ENCODE measurements around the gene MZF1.

MZF1 gene

GRCh38 chr19:58558066-58558622 is 15.0 kb downstream of the MZF1 start, which contains the start of gene UBE2M (continued):
- TF ChIP-seq PATZ1 (tag by site-specific recombination; IDR thresholded peaks at IDR 0.05) (peak; percentile 56; the same call in 1 of the 2 replicates), SCRT1 (tag by site-specific recombination; IDR thresholded peaks at IDR 0.05; ENCODE audit: borderline replicate concordance) (no peak), ZNF394 (tag by site-specific recombination; IDR thresholded peaks at IDR 0.05; ENCODE audit: borderline replicate concordance) (no peak), GLI4 (tag by site-specific recombination; IDR thresholded peaks at IDR 0.05) (no peak), ZNF48 (tag by site-specific recombination; IDR thresholded peaks at IDR 0.05) (no peak), ZNF266 (tag by site-specific recombination; IDR thresholded peaks at IDR 0.05; ENCODE audit: low read depth) (no peak), ZNF521 (tag by site-specific recombination; IDR thresholded peaks at IDR 0.05) (no peak), BCL11A (tag by site-specific recombination; IDR thresholded peaks at IDR 0.05; ENCODE audit: low read depth) (peak; percentile 100), ZNF501 (tag by site-specific recombination; IDR thresholded peaks at IDR 0.05) (no peak), MYNN (tag by site-specific recombination; IDR thresholded peaks at IDR 0.05; ENCODE audit: borderline replicate concordance) (no peak), ZFP69B (tag by site-specific recombination; IDR thresholded peaks at IDR 0.05) (0 out of 2 replicates have a peak, but pooled peaks have one; percentile 16), ZXDB (tag by site-specific recombination; IDR thresholded peaks at IDR 0.05) (peak; percentile 32; the same call in 1 of the 2 replicates), ZNF16 (tag by site-specific recombination; IDR thresholded peaks at IDR 0.05; ENCODE audit: low read depth) (no peak), GFI1B (tag by site-specific recombination; IDR thresholded peaks at IDR 0.05) (peak; percentile 43; the same call in 1 of the 2 replicates), OVOL3 (tag by site-specific recombination; IDR thresholded peaks at IDR 0.05) (0 out of 2 replicates have a peak, but pooled peaks have one; percentile 21), ZNF768 (tag by site-specific recombination; IDR thresholded peaks at IDR 0.05) (no peak), REST (tag by site-specific recombination; IDR thresholded peaks at IDR 0.05) (peak; percentile 62), ZNF19 (tag by site-specific recombination; IDR thresholded peaks at IDR 0.05; ENCODE audit: low read depth) (no peak), ZNF548 (tag by site-specific recombination; IDR thresholded peaks at IDR 0.05) (no peak), ZSCAN16 (tag by site-specific recombination; IDR thresholded peaks at IDR 0.05) (peak; percentile 38; the same call in 1 of the 2 replicates), ZNF140 (tag by site-specific recombination; IDR thresholded peaks at IDR 0.05) (no peak), GLIS2 (tag by site-specific recombination; IDR thresholded peaks at IDR 0.05) (no peak), ZFP41 (tag by site-specific recombination; IDR thresholded peaks at IDR 0.05; ENCODE audit: borderline replicate concordance) (no peak), KLF16 (tag by site-specific recombination; IDR thresholded peaks at IDR 0.05) (no peak), ZBTB7A (tag by site-specific recombination; IDR thresholded peaks at IDR 0.05; ENCODE audit: low read depth) (peak; percentile 77; the same call in 1 of the 2 replicates), ZNF830 (tag by site-specific recombination; IDR thresholded peaks at IDR 0.05; ENCODE audit: low read depth) (no peak), ZNF138 (tag by site-specific recombination; IDR thresholded peaks at IDR 0.05; ENCODE audit: borderline replicate concordance) (0 out of 2 replicates have a peak, but pooled peaks have one; percentile 19), OSR2 (tag by site-specific recombination; IDR thresholded peaks at IDR 0.05) (no peak), ZNF596 (tag by site-specific recombination; IDR thresholded peaks at IDR 0.05) (no peak), ZBTB8A (tag by site-specific recombination; IDR thresholded peaks at IDR 0.05) (no peak), PRDM4 (tag by site-specific recombination; IDR thresholded peaks at IDR 0.05) (0 out of 2 replicates have a peak, but pooled peaks have one; percentile 24), ZBTB21 (tag by site-specific recombination; IDR thresholded peaks at IDR 0.05) (no peak), ZNF670 (tag by site-specific recombination; IDR thresholded peaks at IDR 0.05; ENCODE audit: low read depth) (no peak), ZNF174 (tag by site-specific recombination; IDR thresholded peaks at IDR 0.05) (no peak), KLF9 (tag by site-specific recombination; IDR thresholded peaks at IDR 0.05; ENCODE audit: low read depth) (peak; percentile 27; the same call in 1 of the 2 replicates)
